Effector CD8-positive, alpha-beta T cell (primary cell): ENCODE measurements around the gene MYO9B.
A peak's percentile ranks its signal among the peaks of the same experiment; 100 is the strongest.
"Not testable (repeated sequence)": the region's sequence is repeated elsewhere in the genome, so short reads cannot be mapped to it uniquely, and the experiment has no call there.

Experiments used
- DNase-seq: peaks from one replicate; lab custom pipeline; 2025; lab: John Stamatoyannopoulos, UW

Gene MYO9B

DNA sequence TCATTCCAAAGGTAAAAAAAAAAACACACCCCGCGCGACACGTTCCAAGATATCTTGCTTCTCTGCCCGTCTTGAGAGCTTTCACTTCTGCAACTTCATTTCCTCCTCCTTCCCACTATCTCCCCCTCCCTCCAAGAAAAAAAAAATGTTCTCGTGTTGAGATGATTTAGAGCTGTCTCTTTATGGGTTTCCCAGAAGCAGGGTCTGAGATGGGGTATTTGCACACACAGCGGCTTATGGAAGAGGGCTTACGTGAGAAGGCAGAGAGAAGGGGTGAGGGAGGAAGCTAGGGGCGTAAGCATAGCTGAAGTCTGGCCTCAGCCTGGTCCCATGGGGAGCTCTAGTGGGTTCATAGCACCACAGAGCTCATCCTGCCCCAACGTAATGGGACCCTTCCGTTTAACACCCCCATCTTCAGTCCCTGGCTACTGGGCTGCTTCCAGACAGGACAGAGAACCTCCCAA, 108.3 kb downstream of the MYO9B start:
- no peak for DNase-seq

DNA sequence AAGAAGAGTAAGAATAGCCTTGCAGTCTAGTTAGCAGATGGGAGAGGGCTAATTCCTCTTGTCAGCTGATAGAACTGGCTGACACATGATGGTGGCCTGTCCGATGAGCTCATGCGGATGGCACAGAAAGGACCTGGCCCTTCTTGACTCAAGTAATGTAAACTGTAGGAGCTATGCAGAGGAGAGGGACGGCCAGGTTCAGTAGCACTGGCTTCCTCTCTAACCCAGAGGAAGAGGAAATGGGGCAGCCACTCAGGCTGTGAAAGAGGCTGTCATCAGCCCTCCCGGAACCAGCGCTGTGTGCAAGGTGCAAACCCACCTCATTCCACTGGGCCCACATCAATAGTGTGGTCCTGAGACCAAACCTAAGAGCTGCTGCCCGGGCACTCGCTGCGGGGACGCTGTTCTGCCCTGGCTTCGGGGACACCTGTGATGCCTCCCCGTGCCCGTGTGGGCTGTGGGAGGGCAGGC, 108.8 kb downstream of the MYO9B start:
- DNase-seq: peak; percentile 3

DNA sequence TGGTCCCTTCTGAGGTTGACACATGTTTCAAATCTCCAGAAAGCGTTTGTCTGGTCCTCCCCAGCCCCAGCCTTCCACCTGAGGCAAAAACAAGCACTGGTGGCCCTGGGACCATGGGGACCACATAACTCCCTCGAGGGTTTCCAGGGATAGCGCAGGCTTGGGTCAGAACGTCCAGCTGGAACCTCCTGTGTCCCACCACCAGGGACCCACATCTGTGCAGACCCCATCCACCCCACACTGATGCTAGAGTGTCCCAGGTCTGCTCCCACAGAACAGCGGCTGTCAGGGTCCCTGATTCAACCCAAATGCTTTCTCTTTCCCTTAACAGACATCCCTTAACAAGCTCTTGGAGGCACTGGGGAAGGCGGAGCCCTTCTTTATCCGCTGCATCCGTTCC, 110.0 kb downstream of the MYO9B start:
- no peak for DNase-seq

DNA sequence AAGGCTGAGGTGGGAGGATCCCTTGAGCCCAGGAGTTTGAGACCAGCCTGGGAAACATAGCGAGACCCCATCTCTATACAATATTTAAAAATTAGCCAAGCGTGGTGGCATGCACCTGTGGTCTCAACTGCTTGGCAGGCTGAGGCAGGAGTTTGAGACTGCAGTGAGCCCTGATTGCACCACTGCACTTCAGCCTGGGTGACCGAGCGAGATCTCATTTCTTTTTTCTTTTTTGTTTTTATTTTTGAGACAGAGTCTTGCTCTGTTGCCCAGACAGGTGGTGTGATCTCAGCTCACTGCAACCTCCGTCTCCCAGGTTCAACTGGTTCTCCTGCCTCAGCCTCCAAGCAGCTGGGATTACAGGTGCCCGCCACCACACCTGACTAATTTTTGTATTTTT, 116.2 kb downstream of the MYO9B start:
- not testable (repeated sequence) for DNase-seq

DNA sequence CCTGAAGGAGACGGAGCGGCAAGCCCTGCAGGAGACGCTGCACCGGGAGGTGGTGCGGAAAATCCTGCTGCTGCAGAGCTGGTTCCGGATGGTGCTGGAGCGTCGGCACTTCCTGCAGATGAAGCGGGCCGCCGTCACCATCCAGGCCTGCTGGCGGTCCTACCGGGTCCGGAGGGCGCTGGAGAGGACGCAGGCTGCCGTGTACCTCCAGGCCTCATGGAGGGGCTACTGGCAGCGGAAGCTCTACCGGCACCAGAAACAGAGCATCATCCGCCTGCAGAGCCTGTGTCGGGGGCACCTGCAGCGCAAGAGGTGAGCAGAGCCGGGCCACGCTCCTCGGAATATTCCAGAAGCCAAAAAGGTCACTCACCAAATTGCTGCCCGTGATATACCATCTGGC, 117.2 kb downstream of the MYO9B start:
- DNase-seq: no peak

DNA sequence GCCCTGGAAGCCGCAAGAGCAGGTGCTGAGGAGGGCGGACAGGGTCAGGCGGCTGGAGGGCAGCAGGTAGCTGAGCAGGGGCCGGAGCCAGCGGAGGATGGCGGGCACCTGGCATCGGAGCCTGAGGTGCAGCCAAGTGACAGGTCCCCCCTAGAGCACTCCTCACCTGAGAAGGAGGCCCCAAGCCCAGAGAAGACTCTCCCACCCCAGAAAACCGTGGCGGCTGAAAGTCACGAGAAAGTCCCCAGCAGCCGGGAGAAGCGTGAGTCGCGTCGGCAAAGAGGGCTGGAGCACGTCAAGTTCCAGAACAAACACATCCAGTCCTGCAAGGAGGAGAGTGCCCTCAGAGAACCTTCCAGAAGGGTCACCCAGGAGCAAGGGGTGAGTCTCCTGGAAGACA, 119.0 kb downstream of the MYO9B start:
- DNase-seq: no peak

DNA sequence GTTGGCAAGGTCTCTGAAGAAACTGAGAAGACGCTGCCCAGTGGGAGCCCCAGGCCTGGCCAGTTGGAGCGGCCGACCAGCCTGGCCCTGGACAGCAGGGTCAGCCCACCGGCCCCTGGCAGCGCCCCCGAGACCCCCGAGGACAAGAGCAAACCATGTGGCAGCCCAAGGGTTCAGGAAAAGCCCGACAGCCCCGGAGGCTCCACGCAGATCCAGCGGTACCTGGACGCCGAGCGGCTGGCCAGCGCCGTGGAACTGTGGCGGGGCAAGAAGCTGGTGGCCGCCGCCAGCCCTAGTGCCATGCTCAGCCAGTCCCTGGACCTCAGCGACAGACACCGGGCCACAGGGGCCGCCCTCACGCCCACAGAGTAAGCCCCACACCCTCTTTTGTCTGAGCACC, 119.5 kb downstream of the MYO9B start:
- no peak for DNase-seq

DNA sequence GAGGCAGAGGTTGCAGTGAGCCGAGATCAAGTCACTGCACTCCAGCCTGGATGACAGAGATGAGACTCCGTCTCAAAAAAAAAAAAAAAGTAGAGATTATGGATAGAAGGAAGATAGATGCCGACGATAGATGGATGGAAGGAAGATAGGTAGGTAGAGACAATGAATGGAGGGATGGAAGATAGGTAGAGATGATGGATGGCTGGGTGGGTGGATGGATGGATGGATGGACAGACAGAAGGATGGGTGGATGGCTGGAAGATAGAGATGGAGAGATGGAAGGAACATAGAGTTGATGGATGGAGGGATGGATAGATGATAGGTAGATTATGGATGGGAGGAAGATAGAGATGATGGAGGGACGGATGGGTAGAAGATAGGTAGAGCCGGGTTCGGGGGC, 121.0 kb downstream of the MYO9B start:
- DNase-seq: no peak

DNA sequence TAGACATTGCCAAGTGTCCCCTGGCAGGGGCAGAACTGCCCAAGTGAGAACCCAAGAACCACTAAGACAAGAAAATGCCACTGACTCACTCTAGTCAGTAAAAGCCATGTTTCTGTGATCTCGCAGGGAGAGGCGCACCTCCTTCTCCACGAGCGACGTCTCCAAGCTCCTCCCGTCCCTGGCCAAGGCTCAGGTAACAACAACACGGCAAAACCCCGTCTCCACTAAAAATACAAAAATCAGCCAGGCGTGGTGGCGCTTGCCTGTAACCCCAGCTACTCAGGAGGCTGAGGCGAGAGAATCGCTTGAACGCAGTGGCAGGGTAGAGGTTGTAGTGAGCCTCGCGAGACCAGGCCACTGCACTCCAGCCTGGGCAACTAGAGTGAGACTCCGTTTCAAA, 122.1 kb downstream of the MYO9B start:
- DNase-seq: no peak

DNA sequence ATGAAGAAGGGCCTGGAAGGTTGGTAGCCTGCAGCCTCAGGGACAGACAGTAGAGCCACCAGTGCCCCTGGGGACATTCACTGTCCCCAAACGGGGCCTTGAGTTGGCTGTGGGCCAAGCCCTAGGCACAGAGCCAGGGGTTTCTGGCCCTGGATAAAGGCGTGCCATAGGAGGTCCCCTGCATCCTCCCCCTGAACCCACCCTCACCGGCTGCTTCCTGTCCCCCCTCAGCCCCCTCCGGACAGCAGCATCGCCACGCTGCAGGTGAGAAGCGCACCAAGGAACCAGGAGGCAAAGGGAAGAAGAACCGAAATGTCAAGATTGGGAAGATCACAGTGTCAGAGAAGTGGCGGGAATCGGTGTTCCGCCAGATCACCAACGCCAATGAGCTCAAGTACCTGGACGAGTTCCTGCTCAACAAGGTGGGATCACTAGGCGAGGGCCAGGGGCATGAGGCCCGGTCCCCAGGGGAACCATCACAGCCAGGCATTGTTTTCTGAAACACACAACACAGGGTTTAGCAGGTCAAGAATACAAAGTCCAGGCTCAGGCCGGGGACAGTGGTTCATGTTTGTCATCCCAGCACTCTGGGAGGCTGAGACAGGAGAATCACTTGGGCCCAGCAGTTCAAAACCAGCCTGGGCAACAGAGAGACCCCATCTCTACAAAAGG, 125.0 kb downstream of the MYO9B start:
- DNase-seq: no peak

DNA sequence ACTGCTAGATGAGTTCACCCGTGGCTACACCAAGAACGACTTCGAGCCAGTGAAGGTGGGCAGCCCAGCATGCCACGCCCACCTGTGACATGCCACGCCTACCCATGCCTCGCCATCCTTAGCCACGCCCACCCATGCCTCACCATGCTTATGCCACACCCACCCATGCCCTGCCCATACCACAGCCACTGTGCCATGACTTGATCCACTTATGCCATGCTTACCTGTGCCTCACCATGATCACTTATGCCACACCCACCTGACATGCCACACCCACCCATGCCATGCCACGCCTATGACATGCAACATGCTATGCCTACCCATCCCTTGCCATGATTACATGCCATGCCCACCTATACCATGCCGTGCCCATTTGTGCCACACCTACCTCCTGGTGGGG, 126.7 kb downstream of the MYO9B start:
- no peak for DNase-seq

DNA sequence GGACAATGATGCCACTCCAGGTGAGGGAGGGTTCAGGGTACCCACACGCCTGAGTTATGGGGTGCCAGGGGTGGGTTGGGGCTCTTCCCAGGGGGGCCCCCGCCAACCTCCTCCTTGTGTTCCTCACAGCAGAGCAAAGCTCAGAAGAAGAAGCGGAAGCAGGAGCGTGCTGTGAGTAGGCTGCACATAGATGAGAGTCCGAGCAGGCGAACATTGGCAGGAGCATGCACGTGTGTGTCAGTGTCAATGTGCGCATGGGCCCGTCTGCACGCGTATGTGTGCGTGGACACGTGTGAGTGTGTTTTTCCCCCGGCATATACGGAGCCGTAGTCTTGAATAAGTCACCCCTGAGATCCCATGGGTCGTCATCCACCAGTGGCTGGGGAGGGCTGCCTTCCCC, 127.1 kb downstream of the MYO9B start:
- DNase-seq: no peak

DNA sequence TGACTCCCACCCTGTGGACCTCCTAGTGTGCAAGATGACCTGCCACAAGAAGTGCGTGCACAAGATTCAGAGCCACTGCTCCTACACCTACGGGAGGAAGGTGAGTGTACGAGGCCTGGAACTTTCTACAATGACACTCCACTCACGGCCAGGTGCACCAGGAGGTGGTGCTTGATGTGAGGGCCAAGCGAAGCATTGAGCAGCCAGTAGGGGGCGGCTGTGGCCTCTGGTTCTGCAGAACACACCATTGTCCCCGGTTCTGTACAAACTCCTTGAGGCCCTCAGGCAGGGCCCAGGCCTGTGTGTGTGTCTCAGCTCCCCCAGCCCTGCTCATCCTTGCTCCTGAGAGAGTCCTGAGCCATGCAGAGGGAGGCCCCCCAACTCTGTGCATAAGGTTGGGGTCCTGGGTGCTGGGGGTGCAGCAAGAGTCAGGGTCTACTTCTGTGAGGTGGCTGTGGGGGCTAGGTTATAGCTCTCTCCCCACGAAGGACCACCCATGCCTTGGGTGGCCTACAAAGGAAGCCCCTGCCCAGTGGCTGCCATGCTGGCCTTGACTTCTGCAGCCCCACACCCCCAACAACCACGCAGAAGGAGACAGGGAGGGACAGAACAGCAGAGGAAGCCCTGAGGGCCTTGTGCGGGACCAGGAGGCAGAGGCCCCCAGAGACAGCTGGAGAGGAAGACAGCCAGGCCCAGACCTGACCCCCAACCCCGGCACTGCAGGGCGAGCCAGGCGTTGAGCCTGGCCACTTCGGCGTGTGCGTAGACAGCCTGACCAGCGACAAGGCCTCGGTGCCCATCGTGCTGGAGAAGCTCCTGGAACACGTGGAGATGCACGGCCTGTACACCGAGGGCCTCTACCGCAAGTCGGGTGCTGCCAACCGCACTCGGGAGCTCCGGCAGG, 129.9 kb downstream of the MYO9B start:
- peak; percentile 32 for DNase-seq

DNA sequence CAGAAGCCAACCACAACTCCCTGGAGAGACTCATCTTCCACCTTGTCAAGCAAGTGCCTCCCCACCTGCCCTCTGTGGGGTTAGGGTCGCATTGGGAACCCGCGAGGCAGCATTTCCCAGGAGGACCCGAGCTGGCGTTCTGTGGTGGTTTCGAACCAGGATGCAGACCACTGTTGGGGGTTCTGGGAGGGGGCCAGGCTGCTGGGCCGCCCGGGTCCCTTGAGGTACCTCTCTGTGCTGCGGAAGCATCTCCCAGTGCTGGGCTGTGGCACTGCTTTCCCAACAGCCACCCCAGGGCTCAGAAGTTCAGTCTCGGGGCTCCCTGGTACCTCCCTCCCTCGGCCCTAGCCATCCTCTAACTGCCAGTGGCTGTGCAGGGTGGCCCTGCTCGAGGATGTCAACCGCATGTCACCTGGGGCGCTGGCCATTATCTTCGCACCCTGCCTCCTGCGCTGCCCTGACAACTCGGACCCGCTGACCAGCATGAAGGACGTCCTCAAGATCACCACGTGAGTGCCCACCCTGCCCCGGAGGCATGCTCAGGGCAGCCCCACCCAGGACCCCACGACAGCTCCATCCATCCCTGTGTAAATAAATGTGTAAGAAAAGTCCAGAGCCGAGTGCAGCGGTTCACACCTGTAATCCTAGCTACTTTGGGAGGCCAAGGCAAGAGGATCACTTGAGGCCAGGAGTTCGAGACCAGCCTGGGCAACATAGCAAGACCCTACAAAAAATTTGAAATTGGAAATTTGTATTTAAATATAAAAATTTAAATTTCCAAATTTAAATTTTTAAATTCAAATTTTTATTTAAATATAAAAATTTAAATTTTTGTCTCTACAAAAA, 131.4 kb downstream of the MYO9B start:
- DNase-seq: no peak

DNA sequence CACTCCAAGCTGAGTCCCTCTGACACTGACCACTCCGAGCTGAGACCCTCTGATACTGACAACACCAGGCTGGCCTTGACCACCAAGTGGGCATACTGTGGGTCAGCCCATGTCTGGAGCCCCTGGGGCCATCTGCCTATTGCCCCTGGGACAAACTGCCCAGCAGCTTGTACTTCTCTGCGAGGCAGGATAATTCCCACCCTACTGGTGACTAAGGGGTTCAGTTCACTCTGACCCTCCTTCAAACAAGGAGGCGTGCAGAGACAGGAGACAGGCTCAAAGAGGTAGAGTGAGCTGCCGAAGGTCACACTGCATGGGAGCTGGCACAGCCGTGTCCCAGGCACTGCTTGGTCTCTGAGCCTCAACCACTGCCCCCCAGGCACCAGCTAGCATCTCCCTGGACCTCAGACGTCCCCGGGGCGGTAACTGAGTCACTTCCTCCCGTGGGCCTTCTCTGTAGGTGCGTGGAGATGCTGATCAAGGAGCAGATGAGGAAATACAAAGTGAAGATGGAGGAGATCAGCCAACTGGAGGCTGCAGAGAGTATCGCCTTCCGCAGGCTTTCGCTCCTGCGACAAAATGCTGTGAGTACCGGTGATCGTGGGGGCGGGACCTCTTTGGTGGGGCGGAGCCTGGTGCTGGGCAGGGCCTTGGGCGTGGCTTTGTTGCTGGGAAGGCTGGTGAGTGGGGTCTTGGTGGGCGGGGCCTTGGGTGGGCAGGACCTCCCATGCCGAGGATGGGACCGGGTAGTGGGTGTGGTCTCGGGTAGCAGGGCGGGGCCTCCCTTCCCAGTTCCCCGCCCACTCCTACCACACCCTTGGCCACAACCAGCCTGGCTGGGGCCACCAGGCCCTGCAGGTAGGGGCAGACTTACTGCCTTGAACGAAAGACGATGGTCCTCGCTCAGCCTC, 133.8 kb downstream of the MYO9B start:
- DNase-seq: peak; percentile 11

DNA sequence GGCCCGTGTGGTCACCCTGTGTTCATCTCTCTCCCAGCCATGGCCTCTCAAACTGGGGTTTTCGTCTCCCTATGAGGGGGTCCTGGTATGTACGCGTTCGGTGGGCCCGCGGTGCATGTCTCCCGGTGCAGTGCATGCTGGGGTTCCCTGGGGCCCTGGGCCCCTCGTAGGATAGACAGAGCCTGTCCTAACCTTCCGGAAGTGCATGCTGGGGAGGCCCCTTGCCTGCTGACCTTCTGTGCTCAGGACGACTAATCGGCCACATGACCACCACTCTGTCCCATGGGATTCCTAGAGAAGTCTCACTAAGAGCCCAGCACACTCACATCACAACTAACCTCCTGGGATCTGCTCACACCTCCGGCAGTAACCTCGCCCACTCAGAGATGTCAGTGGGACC, 134.7 kb downstream of the MYO9B start:
- no peak for DNase-seq

DNA sequence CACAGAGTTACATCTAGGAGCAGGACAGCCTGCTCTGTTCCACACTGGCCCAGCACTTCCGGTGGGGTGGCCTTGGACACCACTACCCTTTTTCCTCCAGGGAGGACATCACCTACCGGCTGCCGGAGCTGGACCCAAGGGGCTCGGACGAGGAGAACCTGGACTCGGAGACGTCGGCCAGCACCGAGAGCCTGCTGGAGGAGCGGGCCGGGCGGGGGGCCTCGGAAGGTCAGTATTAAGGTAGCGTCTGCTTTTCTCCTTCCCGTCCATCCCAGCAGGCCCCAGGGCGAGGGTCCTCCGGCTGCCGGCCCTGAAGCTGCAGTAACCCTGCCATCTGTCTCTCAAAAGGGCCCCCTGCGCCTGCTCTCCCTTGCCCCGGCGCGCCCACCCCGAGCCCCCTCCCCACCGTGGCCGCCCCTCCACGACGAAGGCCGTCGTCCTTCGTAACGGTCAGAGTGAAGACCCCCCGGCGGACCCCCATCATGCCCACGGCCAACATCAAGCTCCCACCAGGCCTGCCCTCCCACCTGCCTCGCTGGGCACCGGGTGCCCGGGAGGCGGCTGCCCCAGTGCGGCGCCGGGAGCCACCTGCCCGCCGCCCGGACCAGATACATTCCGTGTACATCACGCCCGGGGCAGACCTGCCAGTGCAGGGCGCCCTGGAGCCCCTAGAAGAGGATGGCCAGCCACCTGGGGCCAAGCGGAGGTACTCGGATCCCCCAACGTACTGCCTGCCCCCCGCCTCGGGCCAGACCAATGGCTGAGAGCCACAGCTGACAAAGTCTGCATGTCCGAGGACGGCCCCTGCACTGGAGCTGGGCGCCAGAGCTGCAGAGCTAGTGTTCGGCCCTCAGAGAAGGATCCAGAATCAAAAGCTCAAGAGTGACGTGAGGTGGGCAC, 136.2 kb downstream of the MYO9B start:
- no peak for DNase-seq

DNA sequence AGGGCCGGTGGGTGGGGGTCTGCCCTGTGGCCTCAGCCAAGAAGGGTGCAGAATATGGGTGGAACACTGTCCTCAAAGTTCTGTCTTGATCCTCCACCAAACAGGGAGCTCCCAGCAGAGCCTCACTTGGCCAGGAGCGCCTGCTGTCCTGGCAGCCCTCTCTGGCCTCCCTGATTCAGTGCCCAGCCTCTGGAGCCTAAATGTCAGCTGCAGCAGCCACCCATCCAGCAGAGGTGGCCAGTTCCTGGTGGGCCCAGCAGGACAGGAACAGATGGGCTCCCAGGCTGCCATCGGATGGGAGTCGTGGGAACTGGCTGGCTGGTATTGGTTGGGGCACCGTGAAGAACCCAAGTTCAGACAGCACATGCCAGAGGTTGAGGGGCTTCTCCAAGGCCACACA, 137.8 kb downstream of the MYO9B start:
- DNase-seq: no peak

DNA sequence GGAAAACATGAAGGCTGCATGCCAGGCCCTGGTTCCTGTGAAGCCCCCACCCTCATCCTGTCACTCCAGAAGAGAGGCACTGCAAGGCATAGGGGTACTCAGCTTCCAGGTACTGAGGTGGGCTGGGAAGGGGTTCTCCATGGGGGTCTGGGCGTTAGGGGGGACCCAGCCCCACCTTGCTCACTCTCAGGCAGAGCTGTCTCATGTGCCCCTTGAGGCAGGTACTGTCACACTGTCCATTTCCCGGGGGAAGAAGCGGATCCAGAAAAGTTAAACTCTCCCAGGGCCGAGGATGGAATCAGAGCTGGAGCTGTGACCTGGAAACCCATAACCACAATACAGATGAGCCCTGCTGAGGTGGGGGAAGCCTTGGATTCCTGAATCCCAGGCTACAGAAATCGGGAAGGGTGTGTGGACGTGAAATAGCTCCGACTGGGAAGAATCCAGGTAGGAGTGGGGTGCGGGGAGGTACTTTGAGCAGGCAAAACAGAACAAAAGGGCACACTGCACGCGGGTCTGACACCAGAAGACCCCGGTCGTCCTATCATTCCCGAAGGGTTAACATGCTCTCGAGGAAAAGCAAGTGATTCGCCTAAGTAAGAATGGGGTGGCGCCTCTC, 139.0 kb downstream of the MYO9B start:
- DNase-seq: no peak
